NCI-H510A treated with DMSO at 0.1 percent for 48 hours (cell line): ENCODE results near the gene YIPF6.
"Not testable (repeated sequence)": the region's sequence is repeated elsewhere in the genome, so short reads cannot be mapped to it uniquely, and the experiment has no call there.

Experiments used
- DNase-seq: peaks from one replicate; lab custom pipeline; 2025; lab: John Stamatoyannopoulos, UW

YIPF6 gene

DNA sequence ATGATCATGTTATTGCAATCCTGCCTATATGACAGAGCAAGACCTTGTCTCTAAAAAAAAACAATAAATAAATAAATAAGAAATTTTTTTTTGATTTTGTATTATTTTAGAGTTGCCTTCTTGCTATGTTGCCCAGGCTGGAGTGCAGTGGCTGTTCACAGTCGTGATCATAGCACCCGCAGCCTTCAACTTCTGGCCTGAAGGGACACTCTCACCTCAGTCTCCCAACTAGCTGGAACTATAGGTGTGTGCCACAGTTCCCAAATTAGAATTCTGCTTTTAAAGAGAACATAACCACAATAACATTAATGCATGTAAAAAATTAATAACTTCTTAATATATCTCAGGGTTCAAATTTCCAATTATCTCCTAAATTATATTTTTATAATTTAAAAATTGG, 7.8 kb downstream of the YIPF6 start:
- DNase-seq, result no peak

DNA sequence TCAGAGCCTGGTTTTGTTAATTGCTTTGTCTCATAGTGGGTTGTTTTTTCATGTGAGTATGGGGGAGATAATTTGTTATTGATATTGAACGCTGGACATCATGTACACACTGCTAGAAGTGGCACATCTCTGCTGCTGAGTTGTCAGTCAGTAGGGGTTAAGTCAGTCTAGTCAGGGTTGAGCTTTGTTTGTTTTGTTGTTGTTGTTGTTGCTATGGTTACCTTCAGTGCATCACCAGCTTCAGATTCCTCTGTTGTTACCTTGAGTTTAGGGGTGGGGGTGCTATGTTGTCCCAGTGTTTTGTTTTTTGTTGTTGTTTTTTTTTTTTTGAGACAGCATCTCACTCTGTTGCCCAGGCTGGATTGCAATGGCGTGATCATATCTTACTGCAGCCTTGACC, 9.9 kb downstream of the YIPF6 start:
- no peak for DNase-seq

DNA sequence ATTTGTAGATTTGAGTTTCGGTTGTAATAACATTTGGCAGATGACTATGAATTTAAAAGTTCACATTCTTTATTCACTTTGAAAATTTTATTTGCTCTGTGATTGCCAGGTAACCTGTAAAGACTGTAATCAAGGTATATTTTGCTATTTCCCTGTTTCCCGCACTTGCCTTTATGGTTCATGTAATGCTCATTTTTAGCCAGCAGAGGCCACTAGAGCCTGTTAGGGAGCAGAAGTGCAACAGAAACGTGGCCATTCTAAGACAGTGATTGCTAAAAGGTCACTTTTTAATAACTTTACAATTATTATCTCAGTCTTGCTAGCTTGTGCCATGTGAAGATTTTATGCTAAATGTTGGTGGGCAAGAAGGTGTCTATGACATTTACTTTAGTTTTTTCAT, 12.4 kb downstream of the YIPF6 start:
- peak; percentile 13 for DNase-seq

DNA sequence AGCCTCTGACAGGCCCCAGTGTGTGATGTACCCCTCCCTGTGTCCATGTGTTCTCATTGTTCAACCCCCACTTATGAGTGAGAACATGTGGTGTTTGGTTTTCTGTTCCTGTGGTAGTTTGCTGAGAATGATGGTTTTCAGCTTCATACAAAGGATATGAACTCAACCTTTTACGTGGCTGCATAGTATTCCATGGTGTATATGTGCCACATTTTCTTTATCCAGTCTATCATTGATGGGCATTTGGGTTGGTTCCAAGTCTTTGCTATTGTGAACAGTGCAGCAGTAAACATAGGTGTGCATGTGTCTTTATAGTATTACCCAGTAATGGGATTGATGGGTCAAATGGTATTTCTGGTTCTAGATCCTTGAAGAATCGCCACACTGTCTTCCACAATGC, 25.8 kb downstream of the YIPF6 start:
- not testable (repeated sequence) for DNase-seq

DNA sequence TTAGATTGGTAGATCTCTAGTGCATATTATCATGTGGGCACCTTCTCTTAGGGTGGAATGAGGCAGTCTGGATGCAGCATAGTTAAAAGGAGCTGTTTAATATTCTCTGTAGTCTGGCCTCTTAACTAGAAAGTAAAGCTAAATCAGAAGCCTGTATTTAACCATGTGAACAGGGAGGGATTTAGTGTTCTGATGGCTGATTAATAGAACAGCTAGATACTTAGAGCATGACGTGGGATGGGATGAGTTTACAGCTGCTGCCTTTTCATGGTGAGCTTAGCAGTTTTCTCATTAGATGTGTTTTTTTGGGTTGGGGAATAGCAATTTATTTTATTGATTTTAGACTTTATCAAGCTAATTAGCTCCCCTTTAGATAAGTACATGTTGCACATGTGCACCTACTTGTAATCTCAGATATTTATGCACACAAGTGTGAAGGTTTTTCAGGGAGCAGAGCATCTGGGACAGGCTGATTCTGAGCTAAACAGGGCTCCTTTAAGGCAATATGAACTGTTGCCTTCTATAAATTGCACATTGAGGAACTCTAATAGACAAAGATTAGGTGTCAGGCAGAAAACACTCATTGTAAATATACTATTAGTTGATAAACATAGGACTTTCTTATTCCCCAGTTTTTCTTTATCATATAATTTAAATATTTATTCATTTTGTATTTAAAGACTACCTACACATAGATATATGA, 34.1 kb downstream of the YIPF6 start:
- DNase-seq, result no peak

DNA sequence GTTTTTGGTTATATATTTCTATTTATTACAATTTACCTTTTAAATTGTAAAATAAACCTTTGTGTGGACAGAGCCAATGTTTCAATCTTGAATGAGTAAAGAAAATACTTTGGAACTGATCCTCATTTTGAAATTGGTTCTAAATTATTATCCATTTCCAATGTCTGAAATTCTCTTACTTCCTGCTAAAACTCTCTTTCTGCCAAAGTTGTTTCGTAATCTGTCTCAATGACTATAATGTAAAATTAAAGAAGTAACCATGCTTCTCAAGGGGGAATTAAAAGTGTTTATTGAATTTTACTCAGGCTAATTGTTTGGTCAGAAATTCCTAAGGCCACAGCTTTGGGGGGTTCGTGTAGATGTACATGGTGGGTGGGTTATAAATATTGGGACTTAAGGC, 34.8 kb downstream of the YIPF6 start:
- DNase-seq, result no peak

DNA sequence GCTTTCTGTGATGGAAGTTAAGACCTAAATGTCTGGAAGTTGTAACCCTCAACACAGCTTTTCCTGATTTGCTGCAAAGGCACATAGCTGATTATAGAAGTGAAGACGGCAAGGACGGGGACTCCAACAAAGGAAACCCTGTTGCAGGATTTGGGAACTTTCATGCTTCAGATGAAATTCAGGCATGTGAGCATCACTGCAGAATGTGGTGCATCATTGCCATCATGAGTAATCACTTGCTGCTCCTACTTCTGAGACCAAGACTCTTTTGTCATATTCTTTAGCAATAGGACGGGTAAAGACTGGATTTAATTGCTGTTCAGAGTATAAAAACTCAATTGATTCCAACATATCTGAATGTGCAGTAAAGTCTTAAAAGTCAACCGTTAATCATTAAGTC, 35.8 kb downstream of the YIPF6 start:
- no peak for DNase-seq

DNA sequence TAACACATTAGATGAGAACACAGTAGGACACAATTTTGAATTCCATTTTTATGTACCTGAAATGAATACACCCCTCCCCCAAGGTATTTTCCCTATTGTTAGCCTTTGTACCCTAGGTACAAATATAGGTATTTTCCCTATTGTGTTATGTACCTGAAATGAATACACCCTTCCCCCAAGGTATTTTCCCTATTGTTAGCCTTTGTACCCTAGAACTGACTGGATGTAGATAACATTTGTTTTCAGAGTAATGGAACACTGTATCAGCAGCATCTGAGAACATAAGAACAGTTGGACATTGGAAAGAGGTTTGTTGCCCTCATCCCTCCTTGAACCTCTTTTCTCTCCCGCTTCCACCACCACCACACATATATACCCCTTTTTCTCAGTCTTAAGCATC, 37.6 kb downstream of the YIPF6 start:
- no peak for DNase-seq

DNA sequence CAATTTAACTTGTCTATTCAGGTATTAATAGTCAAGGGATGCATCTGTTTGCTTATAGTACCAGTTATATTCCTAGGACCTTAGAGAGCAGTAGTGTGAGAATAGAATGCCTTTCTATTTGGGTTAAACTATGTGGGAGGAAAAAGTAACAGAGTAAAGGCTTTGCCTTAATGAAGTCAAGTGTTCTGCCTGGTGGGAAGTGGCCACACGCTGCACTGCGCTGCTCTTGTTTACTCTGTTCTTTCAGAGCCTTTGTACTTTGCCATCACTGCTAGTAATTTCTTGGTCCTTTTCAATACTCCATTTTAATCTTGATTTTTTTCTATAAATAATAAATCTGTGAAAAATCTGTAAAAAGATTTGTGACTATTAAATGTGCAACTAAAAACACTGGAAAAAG, 38.0 kb downstream of the YIPF6 start:
- DNase-seq, result no peak

DNA sequence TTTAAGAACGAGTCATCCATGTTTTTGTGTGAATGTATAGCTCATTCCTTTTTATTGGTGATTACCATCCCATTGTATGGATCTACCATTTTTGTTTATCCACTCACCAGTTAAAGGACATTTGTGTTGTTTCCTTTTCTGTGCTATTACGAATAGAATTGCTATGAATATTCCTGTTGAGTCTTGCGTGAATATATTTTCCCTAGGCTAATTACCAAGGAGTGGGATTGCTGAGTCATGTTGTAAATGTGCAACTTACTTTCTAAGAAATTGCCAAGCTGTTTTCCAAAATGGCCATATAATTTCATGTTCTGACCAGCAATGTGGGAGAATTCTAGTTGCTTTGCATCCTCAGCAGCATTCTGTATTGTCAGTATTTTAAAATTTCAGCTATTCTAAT, 51.3 kb downstream of the YIPF6 start:
- DNase-seq, result no peak

DNA sequence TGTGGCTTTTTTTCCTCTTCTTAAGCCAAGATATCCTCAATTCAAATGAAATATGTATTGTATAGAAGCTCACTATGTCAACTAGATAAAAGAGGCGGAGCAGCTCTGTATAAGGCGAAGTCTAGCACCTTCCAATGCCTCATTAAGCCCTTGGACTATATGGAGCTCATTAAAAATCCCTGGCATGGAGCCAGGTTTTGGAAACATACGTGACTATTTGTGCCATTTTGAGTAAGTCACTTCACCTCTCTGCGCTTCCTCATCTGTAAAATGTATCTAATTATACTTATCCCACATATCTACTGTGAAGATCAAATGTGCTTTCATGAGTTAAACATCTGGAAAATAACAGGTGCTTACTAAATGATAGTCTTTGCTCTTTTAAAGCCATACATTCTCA, 57.2 kb downstream of the YIPF6 start:
- DNase-seq, result no peak

DNA sequence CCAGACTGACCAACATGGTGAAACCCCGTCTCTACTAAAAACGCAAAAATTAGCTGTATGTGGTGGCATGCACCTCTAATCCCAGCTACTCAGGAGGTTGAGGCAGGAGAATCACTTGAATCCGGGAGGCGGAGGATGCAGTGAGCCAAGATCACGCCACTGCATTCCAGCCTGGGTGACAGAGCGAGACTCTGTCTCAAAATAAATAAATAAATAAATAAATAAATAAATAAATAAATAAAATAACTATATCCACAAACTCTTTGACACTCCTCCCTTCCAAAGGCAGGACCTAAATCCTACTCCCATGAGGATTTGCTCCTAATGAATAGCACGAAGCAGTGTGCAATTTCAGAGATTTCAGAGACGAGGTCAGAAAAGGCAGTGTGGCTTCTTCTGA, 58.3 kb downstream of the YIPF6 start:
- DNase-seq, result not testable (repeated sequence)

DNA sequence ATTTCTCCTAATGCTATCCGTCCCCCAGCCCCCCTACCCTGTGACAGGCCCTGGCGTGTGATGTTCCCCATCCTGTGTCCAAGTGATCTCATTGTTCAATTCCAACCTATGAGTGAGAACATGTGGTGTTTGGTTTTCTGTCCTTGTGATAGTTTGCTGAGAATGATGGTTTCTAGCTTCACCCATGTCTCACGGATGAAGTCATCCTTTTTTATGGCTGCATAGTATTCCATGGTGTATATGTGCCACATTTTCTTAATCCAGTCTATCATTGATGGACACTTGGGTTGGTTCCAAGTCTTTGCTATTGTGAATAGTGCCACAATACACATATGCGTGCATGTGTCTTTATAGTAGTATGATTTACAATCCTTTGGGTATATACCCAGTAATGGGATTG, 61.1 kb downstream of the YIPF6 start:
- not testable (repeated sequence) for DNase-seq

DNA sequence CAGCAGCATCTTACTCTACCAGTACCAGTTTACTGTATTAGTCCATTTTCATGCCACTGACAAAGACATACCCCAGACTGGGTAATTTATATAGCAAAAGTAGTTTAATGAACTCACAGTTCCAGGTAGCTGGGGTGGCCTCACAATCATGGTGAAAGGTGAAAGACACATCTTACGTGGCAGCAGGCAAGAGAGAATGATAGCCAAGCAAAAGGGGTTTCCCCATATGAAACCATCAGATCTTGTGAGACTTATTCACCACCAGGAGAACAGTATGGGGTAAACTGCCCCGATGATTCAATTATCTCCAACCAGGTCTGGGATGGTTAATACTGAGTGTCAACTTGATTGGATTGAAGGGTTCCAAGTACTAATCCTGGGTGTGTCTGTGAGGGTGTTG, 69.3 kb downstream of the YIPF6 start:
- no peak for DNase-seq

DNA sequence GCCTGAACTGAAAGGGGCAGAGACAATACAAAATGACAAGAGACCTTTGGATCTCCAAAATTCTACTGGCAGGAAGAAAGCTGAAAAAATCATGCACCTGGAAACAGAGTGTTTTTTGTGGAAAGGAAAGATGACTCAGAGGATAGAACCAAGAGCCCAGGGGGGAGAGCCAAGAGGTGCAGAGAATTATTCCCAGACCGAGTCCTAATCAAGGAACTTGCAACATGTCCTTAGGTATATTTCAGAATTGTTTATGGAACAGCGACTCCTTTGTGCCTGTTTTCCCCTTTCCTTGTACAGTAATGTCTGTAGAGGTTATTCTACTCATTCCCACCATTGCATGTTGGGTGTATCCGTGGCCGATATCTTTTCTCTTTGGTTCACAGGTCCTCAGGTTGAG, 71.7 kb downstream of the YIPF6 start:
- no peak for DNase-seq

DNA sequence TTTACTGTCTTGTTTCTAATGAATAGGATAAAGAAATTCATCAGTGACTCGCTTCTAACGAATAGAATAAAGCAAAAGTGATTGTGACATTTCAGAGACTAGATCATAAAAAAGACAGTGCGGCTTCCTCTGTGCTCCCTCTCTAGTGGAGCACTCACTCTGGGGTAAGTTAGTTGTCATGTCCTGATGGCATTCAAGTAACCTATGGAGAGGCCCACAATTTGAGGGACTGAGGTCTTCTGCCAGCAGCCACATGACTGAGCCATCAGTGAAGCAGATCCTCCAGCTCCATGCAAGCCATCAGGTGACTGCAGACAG, 72.4 kb downstream of the YIPF6 start:
- no peak for DNase-seq

DNA sequence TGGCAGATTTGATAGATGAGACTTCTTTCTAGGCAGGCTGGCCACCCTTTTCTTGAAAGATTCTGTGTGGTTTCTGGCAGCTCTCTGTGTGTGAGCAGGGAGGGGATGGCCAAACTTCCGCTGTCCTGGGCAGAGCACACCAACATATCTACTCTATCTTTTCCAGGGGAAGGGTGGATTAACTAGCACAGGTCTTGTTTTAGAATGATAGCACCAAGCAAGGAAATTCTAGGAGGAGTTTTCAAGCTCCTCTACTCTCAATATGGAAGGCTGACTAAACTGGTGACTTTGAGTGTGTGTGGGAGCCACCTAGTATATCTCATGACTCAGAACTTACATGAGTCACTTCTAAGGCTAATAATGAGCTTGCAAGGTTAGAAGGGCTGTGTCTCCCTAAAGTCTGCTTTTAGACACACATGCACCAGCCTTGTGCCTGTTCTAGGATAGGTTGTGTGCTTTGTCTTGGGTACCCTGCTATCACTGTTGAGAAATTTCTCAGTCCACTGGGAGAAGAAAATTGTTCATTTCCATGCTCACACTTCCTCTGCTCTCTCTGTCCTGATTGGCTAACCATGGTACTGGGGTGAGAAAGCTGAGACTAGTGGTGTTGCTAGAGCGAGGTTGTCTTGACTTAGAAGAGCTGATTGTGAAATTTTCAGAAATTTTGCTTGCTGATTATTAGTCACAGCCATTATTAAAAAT, 72.9 kb downstream of the YIPF6 start:
- no peak for DNase-seq

DNA sequence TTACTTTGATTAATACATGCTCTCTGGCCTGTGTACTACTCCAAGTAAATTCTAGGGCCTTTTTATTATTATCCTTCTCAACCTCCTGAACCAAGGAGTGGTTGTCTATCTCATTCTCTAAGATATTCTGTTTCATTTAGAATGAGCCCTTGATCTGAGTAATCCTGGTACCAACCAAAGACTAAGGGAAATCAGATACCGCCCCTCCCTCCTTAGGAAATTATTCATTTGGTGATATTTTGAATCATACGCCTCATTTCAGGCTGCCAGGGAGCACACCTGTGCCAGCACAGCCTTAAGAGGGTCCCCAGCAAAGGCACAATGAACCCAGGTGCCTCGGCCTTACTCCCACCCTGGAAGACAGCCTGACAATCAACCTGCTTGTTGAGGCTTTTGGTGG, 75.4 kb downstream of the YIPF6 start:
- DNase-seq, result no peak

DNA sequence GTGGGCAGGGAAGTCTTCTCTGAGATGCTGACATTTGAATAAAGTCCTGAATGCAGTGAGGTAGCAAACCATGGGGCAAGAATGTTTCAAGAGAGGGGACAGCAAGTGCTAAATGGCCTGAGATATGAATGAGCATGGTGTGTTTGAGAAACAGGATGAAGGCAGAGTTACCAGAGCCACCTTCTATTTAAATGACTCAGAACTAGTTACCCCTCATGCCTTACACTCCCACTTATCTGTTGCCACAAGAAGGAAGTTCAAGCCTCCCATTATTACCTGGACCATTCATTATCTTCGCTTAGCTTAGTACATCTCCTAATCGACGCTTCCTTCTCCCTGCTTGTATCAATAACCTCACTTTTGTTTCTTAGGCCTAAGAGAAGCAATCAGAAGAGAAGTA, 81.0 kb downstream of the YIPF6 start:
- no peak for DNase-seq

DNA sequence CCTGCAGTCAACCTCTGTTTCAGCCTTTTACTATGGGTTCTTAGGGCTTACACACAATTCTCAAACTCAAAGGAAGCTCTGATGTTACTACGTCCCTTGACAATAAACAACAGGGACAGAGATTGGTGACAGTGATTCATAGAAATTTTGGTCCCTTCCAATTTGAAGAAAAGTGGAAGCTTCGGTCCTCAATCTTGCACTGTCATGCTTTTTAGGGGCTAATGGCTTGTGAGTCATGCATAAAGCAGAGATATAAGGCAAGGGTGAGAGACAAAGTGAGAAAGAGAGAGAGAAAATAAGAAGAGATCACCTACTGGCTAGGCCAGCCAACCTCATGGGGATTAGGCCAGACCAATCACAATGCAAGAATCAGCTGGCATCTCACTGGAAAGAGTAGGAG, 85.4 kb downstream of the YIPF6 start:
- no peak for DNase-seq
